DND-41 (cell line): Measurements from ENCODE around the gene SERPINE2.

Experiments used
- CTCF ChIP-seq: IDR thresholded peaks from 2 replicates; pipeline ENCODE4 v1.5.1; 2012; ENCODE audit warnings: borderline replicate concordance, low read length, moderate library complexity, mild to moderate bottlenecking; ENCODE audit not compliant: poor library complexity, severe bottlenecking; ENCODE audit errors: extremely low read depth
- EZH2 ChIP-seq: IDR thresholded peaks from 3 replicates; pipeline ENCODE4 v1.6.1; 2012; ENCODE audit warnings: borderline replicate concordance, low read depth, mild to moderate bottlenecking, moderate library complexity, low read length, inconsistent platforms; ENCODE audit not compliant: severe bottlenecking

- no peak for TF ChIP-seq CTCF
- TF ChIP-seq EZH2: no peak
Observed at GRCh38 chr2:224041554-224041953, 2.5 kb upstream of the SERPINE2 start.
